K562 (cell line): ENCODE results near the gene KCND1. TPM values are rescaled to one million over a fixed set of nuclear protein-coding genes. Genes with fewer than 3 reads are reported as not detected.

ENCODE experiments used
- ATAC-seq: fragments of 200-7000 bp; cut with Tn5 transposase; 3 replicates; pipeline ENCODE4 v1.9.1; 2020; ENCODE audit warnings: moderate library complexity
- BruUV-seq: library from RNA; stranded (reverse); fragments of 400-500 nt; replicated peaks from 2 replicates; lab custom pipeline; 2021; lab: Mats Ljungman, UMichigan
- CTCF ChIA-PET: fragments of 300-600 bp; formaldehyde crosslinking; extraction: SDS; loops from one replicate; lab custom pipeline; 2021; ENCODE audit warnings: low intra/inter-chr PET ratio; lab: Yijun Ruan, JAX
- POLR2A ChIA-PET: fragments of 300-600, 350-650 bp; sonication (Branson Sonifier 250); formaldehyde crosslinking; extraction: SDS; loops from one replicate; lab custom pipeline; 2021; ENCODE audit warnings: antibody characterized with exemption, inconsistent platforms; lab: Yijun Ruan, JAX
- DNase-seq, 4 experiments: peaks; one replicate each; pipeline versions ENCODE4 v3.0.0 to v3.0.0-alpha.2; 2011 to 2018; ENCODE audit warnings: low spot score in 3 of 4, mixed read lengths in 3 of 4; ENCODE audit errors: extremely low read depth in 1 of 4
- FAIRE-seq: peaks from 2 replicates; lab custom pipeline; 2011; peaks lifted over from hg19 to GRCh38; lab: Jason Lieb, UNC
- H2AFZ ChIP-seq: 2 replicates; pipeline ENCODE4 v1.6.0; 2011; ENCODE audit warnings: low read depth, low read length, control low read depth, inconsistent platforms
- H3K27ac ChIP-seq: fragments of 200-600 bp; 3 replicates; pipeline ENCODE4 v1.8.0; 2011; ENCODE audit warnings: low read depth, mild to moderate bottlenecking, control low read depth, inconsistent platforms, low read length, moderate library complexity, mixed read lengths; ENCODE audit errors: extremely low read depth
- H3K27me3 ChIP-seq, 2 experiments: fragments of 300-600 bp in 1 of 2; 2 replicates in 1 of 2; 3 replicates in 1 of 2; pipeline versions ENCODE4 v1.6.0 to v1.8.0; 2011; ENCODE audit warnings: inconsistent platforms in 2 of 2, low read length in 2 of 2, mild to moderate bottlenecking in 1 of 2, mixed read lengths in 1 of 2, moderate library complexity in 1 of 2; ENCODE audit not compliant: control insufficient read depth in 2 of 2, insufficient read depth in 2 of 2
- H3K36me3 ChIP-seq: fragments of 300-600 bp; 3 replicates; pipeline ENCODE4 v1.8.0; 2011; ENCODE audit warnings: mild to moderate bottlenecking, low read length, inconsistent platforms; ENCODE audit not compliant: control insufficient read depth, insufficient read depth
- H3K4me1 ChIP-seq, 2 experiments: fragments of 200-600 bp in 1 of 2; replicated peaks in 1 of 2; 2 replicates in 1 of 2; 3 replicates in 1 of 2; pipeline versions ENCODE4 v1.5.1 to v1.8.0; 2011; ENCODE audit warnings: inconsistent platforms in 2 of 2, low read length in 2 of 2, mild to moderate bottlenecking in 1 of 2, mixed read lengths in 1 of 2, moderate library complexity in 1 of 2; ENCODE audit not compliant: control insufficient read depth in 2 of 2, insufficient read depth in 2 of 2
- H3K4me2 ChIP-seq: 2 replicates; pipeline ENCODE4 v1.6.1; 2011; ENCODE audit warnings: low read length, control low read depth, inconsistent platforms, mixed read lengths; ENCODE audit not compliant: insufficient read depth
- H3K4me3 ChIP-seq: fragments of 200-600 bp; sonication (generic), shearing (Covaris generic); 2 replicates; pipeline ENCODE4 v1.5.1; 2016; ENCODE audit warnings: control low read depth, inconsistent platforms
- H3K79me2 ChIP-seq: fragments of 200-600 bp; 3 replicates; pipeline ENCODE4 v1.8.0; 2011; ENCODE audit warnings: low read length, inconsistent platforms; ENCODE audit not compliant: control insufficient read depth, insufficient read depth
- H3K9ac ChIP-seq, 2 experiments: 2 replicates each; pipeline versions ENCODE4 v1.6.0 to v1.6.1; 2011; ENCODE audit warnings: low read depth in 2 of 2, low read length in 2 of 2, control low read depth in 1 of 2, inconsistent platforms in 1 of 2, mild to moderate bottlenecking in 1 of 2, mixed read lengths in 1 of 2; ENCODE audit not compliant: insufficient read depth in 1 of 2
- H3K9me1 ChIP-seq: one replicate; pipeline ENCODE4 v1.6.0; 2011; ENCODE audit warnings: inconsistent platforms, mild to moderate bottlenecking, low read length, moderate library complexity; ENCODE audit not compliant: control insufficient read depth, insufficient read depth
- H3K9me3 ChIP-seq: replicated peaks from 2 replicates; pipeline ENCODE4 v1.5.1; 2011; ENCODE audit warnings: low read depth, low read length, inconsistent platforms; ENCODE audit not compliant: control insufficient read depth, insufficient read depth
- H4K20me1 ChIP-seq: replicated peaks from 2 replicates; pipeline ENCODE4 v1.6.1; 2011; ENCODE audit warnings: low read length, inconsistent platforms, mixed read lengths; ENCODE audit not compliant: control insufficient read depth, insufficient read depth
- ATF6 ChIP-seq: sonication (generic); formaldehyde crosslinking; IDR thresholded peaks from 2 replicates; pipeline ENCODE4 v1.4.0; 2020; ENCODE audit warnings: mild to moderate bottlenecking, missing genetic modification reagents
- ESRRA ChIP-seq: fragments of 450-650 bp; IDR thresholded peaks from 2 replicates; pipeline ENCODE4 v1.6.1; 2014; ENCODE audit warnings: low read depth, mild to moderate bottlenecking, moderate library complexity, borderline replicate concordance
- FIP1L1 ChIP-seq: fragments of 200-400 bp; formaldehyde crosslinking; IDR thresholded peaks from 2 replicates; pipeline ENCODE4 v1.6.1; 2018; ENCODE audit warnings: mild to moderate bottlenecking, low read depth, low read length; ENCODE audit not compliant: poor library complexity, severe bottlenecking
- GTF3C2 ChIP-seq: IDR thresholded peaks from 3 replicates; pipeline ENCODE4 v1.6.1; 2011; ENCODE audit warnings: borderline replicate concordance, mild to moderate bottlenecking, moderate library complexity; ENCODE audit not compliant: insufficient read length; ENCODE audit errors: extremely low read depth
- NR2F6 ChIP-seq: fragments of 450-650 bp; formaldehyde crosslinking; IDR thresholded peaks from 2 replicates; pipeline ENCODE4 v1.4.0; 2020; ENCODE audit warnings: mild to moderate bottlenecking
- PPARD ChIP-seq: fragments of 250-450 bp; sonication (Bioruptor Pico); IDR thresholded peaks from 2 replicates; pipeline ENCODE4 v1.8.0; 2022; ENCODE audit warnings: inconsistent platforms, mild to moderate bottlenecking, moderate library complexity
- TAF7 ChIP-seq: fragments of 450-650 bp; IDR thresholded peaks from 2 replicates; pipeline ENCODE4 v1.6.1; 2016; ENCODE audit warnings: missing genetic modification characterization, missing compliant biosample characterization
- USF2 ChIP-seq: sonication (generic); formaldehyde crosslinking; IDR thresholded peaks from 2 replicates; pipeline ENCODE4 v1.5.0; 2020; ENCODE audit warnings: missing genetic modification reagents
- ZNF589 ChIP-seq: fragments of 200-800 bp; sonication (Bioruptor generic); IDR thresholded peaks from 2 replicates; pipeline ENCODE4 v1.6.1; 2016; ENCODE audit warnings: low read depth, missing genetic modification characterization, missing compliant biosample characterization
- WGBS: fragments of 100-300 bp; shearing (Covaris generic); methylation state at CpG from one replicate; pipeline ENCODE4 v1.1.6; 2016; ENCODE audit warnings: low coverage, mixed read lengths; ENCODE audit not compliant: insufficient coverage; ENCODE audit errors: missing lambda C conversion rate; 5-methylcytosine and 5-hydroxymethylcytosine counted together
- in situ Hi-C: fragments of 300-500 bp; cut with MboI; formaldehyde crosslinking; loops from 4 replicates; pipeline ENCODE4 v1.15.0; 2018; ENCODE audit warnings: inconsistent platforms, mixed read lengths
- intact Hi-C: fragments of 100-400 bp; cut with micrococcal nuclease; formaldehyde crosslinking; loops from 2 replicates; pipeline ENCODE4 v1.14.2; 2022
- polyA plus RNA-seq, 8 experiments: library from polyadenylated mRNA; depleted of rRNA in 4 of 8; stranded (reverse) in 5 of 8; unstranded in 3 of 8; fragments of >200 nt; fragmentation: Nextera tagmentation in 2 of 8; fragmentation: Illumina TruSeq in 1 of 8; extraction: Ambion mirVana in 2 of 8; extraction: Trizol in 1 of 8; gene quantifications; 2 replicates each; pipeline versions ENCODE4 v1.2.1 to v1.2.3, GENCODE V29; 2011 to 2014; ENCODE audit warnings: inconsistent platforms in 1 of 8, missing spikeins in 1 of 8
- total RNA-seq, 7 experiments: library from RNA; depleted of rRNA in 6 of 7; stranded (reverse); fragments of >200 nt in 6 of 7; fragmentation: Illumina TruSeq in 2 of 7; extraction: Trizol in 2 of 7; gene quantifications; 2 replicates each; pipeline versions ENCODE4 v1.2.1 to v1.2.3, GENCODE V29; 2011 to 2021; ENCODE audit warnings: low replicate concordance in 1 of 7

KCND1 gene
- total and polyA plus RNA-seq, 9 of the 15 experiments (the other 6 are each of a cell fraction or from before 2014, with no cell fraction given), result 0.06 to 0.83 (median 0.39) TPM; not detected in 1

- Histone ChIP-seq H3K27me3 (no peaks in the 10 kb centered on the region; a peak in 1 of 5 replicates), H3K79me2 (peaks cover 61% of the 10 kb centered on the region), H3K4me2 (peak overlapping the region; percentile 97), H3K9ac (peak overlapping the region; percentile 59 to 90), H3K4me1 (peaks cover 29 to 34% of the 10 kb centered on the region in 2 experiments; a peak in 4 of 5 replicates), H4K20me1 (peaks cover 28% of the 10 kb centered on the region), H3K4me3 (peak overlapping the region; percentile 89), H3K27ac (peak overlapping the region; percentile 77), H3K9me3 (no peaks in the 10 kb centered on the region), H3K9me1 (no peaks in the 10 kb centered on the region), H2AFZ (peak overlapping the region; percentile 54), H3K36me3 (peaks cover 62% of the 10 kb centered on the region)
- intact Hi-C loops (loop anchor here (1.0 to 10.0 kb wide), 2 partner anchors 18 to 285 kb away; no protein-coding TSS in a partner anchor), in situ Hi-C loops (no loop called here)
- DNase-seq (peak in 1 of 4 experiments; percentile 19), ATAC-seq (peak; percentile 25), FAIRE-seq (no peak)
- CTCF ChIA-PET, result no interaction called here
- WGBS, result under 1% methylated on average over 15 of the region's 15 CpGs
- POLR2A ChIA-PET, result interaction anchor here (1.0 kb wide), 1 partner anchor 18 kb away, joined by 4 read pairs; no protein-coding TSS in a partner anchor
- BruUV-seq, result TSS peak; percentile 76
- TF ChIP-seq ESRRA (no peak), NR2F6 (no peak), PPARD (no peak), ATF6 (CRISPR knock-in tag) (no peak), TAF7 (tag) (no peak), FIP1L1 (no peak), USF2 (CRISPR knock-in tag) (no peak), ZNF589 (CRISPR knock-in tag) (no peak), GTF3C2 (no peak)
Observed at GRCh38 chrX:48919360-48919841, 52.2 kb downstream of the KCND1 start.
